Measurements from ENCODE around the gene SNX3.

Gene SNX3

DNA sequence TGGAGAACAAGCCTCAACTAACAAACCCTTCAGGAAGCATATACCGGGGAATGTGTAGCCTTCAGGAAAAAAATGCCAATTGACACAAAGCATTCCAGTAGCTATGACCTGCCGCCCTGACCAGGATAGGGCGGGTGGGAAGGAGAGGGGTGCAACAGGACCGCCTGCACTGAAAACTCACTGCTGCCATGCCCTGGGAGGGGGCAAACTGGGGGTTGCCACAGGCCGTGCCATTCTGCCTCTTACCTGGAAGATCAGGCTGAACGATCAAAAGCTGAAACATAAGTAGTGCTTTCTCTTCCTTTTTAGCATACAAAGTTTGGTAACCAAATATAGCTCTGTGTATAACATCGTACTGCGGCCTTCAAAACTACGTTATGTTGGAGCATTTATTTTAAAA, 73.3 kb downstream of the SNX3 start:
- Histone ChIP-seq H3K4me3 (ENCODE audit: low read depth in 1 of 2, low read length in 2 of 2) (no peak overlapping the region), H3K9ac (ENCODE audit: low read depth, low read length) (no peak overlapping the region), H3K4me1 (ENCODE audit: insufficient read depth, low read length) (no peaks in the 10 kb centered on the region), H3K27me3 (ENCODE audit: insufficient read depth, low read length, poor library complexity) (no peaks in the 10 kb centered on the region), H2AFZ (ENCODE audit: low read depth, low read length) (no peak overlapping the region), H3K9me3 (ENCODE audit: insufficient read depth, low read length, severe bottlenecking) (no peaks in the 10 kb centered on the region), H3K4me2 (ENCODE audit: insufficient read depth, low read length) (no peak overlapping the region), H3K27ac (ENCODE audit: low read length) (no peak overlapping the region), H4K20me1 (ENCODE audit: insufficient read depth, low read length) (no peaks in the 10 kb centered on the region), H3K36me3 (ENCODE audit: insufficient read depth, low read length) (no peaks in the 10 kb centered on the region), H3K79me2 (ENCODE audit: insufficient read depth, low read length) (no peaks in the 10 kb centered on the region)
- TF ChIP-seq, protein P1, sequence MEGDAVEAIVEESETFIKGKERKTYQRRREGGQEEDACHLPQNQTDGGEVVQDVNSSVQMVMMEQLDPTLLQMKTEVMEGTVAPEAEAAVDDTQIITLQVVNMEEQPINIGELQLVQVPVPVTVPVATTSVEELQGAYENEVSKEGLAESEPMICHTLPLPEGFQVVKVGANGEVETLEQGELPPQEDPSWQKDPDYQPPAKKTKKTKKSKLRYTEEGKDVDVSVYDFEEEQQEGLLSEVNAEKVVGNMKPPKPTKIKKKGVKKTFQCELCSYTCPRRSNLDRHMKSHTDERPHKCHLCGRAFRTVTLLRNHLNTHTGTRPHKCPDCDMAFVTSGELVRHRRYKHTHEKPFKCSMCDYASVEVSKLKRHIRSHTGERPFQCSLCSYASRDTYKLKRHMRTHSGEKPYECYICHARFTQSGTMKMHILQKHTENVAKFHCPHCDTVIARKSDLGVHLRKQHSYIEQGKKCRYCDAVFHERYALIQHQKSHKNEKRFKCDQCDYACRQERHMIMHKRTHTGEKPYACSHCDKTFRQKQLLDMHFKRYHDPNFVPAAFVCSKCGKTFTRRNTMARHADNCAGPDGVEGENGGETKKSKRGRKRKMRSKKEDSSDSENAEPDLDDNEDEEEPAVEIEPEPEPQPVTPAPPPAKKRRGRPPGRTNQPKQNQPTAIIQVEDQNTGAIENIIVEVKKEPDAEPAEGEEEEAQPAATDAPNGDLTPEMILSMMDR (IDR thresholded peaks at IDR 0.05; ENCODE audit: borderline replicate concordance, extremely low read depth, low read length, poor library complexity, severe bottlenecking) = no peak
- TF ChIP-seq EZH2 (IDR thresholded peaks at IDR 0.05; ENCODE audit: borderline replicate concordance, low read depth, low read length, severe bottlenecking) = no peak
- DNase-seq (no peak), ATAC-seq (ENCODE audit: insufficient read depth, low read depth) (no peak)

DNA sequence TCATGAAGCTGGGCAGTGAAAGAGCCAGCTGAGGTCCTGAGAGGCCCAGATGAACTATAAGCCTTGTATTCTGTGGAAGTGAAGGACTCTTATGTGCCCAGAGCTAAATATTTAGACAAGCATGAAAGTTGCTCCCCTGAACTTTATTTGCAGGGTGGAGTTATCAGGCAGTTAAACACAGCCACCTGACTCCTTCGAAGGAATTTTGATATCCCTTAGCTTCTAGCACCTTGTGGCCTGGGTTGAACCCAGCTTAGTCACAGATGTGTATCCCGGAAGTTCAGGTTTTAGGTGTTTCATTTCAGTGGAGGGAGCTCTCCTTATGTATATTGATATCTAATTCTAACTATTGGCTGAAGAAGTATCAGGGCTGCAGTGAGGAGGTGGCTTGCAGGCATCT, 74.6 kb downstream of the SNX3 start:
- DNase-seq (no peak), ATAC-seq (ENCODE audit: insufficient read depth, low read depth) (no peak)

DNA sequence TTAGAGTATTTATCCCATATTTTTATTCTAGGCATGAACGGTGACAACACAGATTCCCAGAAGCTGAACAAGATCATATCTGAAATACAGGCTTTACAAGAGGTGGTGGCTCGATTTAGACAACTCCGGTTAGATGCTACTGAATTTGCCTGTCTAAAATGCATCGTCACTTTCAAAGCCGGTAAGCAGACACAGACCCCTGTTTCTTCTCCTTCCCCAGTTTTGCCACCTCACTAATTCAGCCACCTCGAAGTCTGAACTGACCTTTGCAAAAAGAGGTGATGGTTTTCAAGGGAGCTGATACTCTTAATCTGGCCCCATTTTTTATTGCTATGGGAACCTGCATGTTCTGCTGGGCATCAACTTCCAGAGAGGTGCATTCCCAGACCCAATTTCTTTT, 80.1 kb downstream of the SNX3 start:
- DNase-seq (no peak), ATAC-seq (ENCODE audit: insufficient read depth, low read depth) (no peak)
- TF ChIP-seq, protein P1 (IDR thresholded peaks at IDR 0.05; ENCODE audit: borderline replicate concordance, extremely low read depth, low read length, poor library complexity, severe bottlenecking) = no peak
- no peak for TF ChIP-seq EZH2 (IDR thresholded peaks at IDR 0.05; ENCODE audit: borderline replicate concordance, low read depth, low read length, severe bottlenecking)
- Histone ChIP-seq H3K9me3 (ENCODE audit: insufficient read depth, low read length, severe bottlenecking) (no peaks in the 10 kb centered on the region), H3K4me2 (ENCODE audit: insufficient read depth, low read length) (no peak overlapping the region), H3K79me2 (ENCODE audit: insufficient read depth, low read length) (no peaks in the 10 kb centered on the region), H3K27me3 (ENCODE audit: insufficient read depth, low read length, poor library complexity) (no peaks in the 10 kb centered on the region), H4K20me1 (ENCODE audit: insufficient read depth, low read length) (no peaks in the 10 kb centered on the region), H3K4me1 (ENCODE audit: insufficient read depth, low read length) (peaks cover 5% of the 10 kb centered on the region), H3K36me3 (ENCODE audit: insufficient read depth, low read length) (no peaks in the 10 kb centered on the region), H3K4me3 (ENCODE audit: low read depth in 1 of 2, low read length in 2 of 2) (no peak overlapping the region), H2AFZ (ENCODE audit: low read depth, low read length) (no peak overlapping the region), H3K27ac (ENCODE audit: low read length) (no peak overlapping the region), H3K9ac (ENCODE audit: low read depth, low read length) (no peak overlapping the region)

More for the DNA sequence above, 74.6 kb downstream of the SNX3 start:
- Histone ChIP-seq H4K20me1 (ENCODE audit: insufficient read depth, low read length) (no peaks in the 10 kb centered on the region), H3K9me3 (ENCODE audit: insufficient read depth, low read length, severe bottlenecking) (no peaks in the 10 kb centered on the region), H3K36me3 (ENCODE audit: insufficient read depth, low read length) (no peaks in the 10 kb centered on the region), H3K27ac (ENCODE audit: low read length) (no peak overlapping the region), H3K79me2 (ENCODE audit: insufficient read depth, low read length) (no peaks in the 10 kb centered on the region), H3K4me3 (ENCODE audit: low read depth in 1 of 2, low read length in 2 of 2) (no peak overlapping the region), H3K4me2 (ENCODE audit: insufficient read depth, low read length) (no peak overlapping the region), H3K4me1 (ENCODE audit: insufficient read depth, low read length) (no peaks in the 10 kb centered on the region), H2AFZ (ENCODE audit: low read depth, low read length) (no peak overlapping the region), H3K27me3 (ENCODE audit: insufficient read depth, low read length, poor library complexity) (no peaks in the 10 kb centered on the region), H3K9ac (ENCODE audit: low read depth, low read length) (no peak overlapping the region)
- TF ChIP-seq, protein P1 (IDR thresholded peaks at IDR 0.05; ENCODE audit: borderline replicate concordance, extremely low read depth, low read length, poor library complexity, severe bottlenecking) = no peak
- TF ChIP-seq EZH2 (IDR thresholded peaks at IDR 0.05; ENCODE audit: borderline replicate concordance, low read depth, low read length, severe bottlenecking) = no peak

DNA sequence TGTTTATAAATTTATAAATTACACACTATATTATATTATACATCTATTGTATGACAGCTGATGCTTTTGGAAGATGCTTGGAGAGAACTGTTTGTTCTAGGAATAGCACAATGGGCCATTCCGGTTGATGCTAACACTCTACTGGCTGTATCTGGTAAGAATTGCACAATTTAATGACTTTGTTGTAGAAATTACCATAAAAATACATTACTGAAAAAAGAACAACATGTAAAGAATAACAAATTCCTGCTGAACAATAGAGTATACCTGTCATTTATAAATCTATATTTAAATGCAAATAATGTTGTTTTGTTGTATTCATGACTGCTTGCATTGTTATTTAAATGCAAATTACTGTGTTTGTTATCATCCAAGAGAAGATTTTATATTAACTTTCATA, 80.6 kb downstream of the SNX3 start:
- no peak for TF ChIP-seq EZH2 (IDR thresholded peaks at IDR 0.05; ENCODE audit: borderline replicate concordance, low read depth, low read length, severe bottlenecking)
- TF ChIP-seq, protein P1 (IDR thresholded peaks at IDR 0.05; ENCODE audit: borderline replicate concordance, extremely low read depth, low read length, poor library complexity, severe bottlenecking) = no peak
- Histone ChIP-seq H3K4me3 (ENCODE audit: low read depth in 1 of 2, low read length in 2 of 2) (no peak overlapping the region), H4K20me1 (ENCODE audit: insufficient read depth, low read length) (no peaks in the 10 kb centered on the region), H3K27ac (ENCODE audit: low read length) (no peak overlapping the region), H3K9ac (ENCODE audit: low read depth, low read length) (no peak overlapping the region), H3K27me3 (ENCODE audit: insufficient read depth, low read length, poor library complexity) (no peaks in the 10 kb centered on the region), H3K9me3 (ENCODE audit: insufficient read depth, low read length, severe bottlenecking) (no peaks in the 10 kb centered on the region), H3K36me3 (ENCODE audit: insufficient read depth, low read length) (no peaks in the 10 kb centered on the region), H2AFZ (ENCODE audit: low read depth, low read length) (no peak overlapping the region), H3K79me2 (ENCODE audit: insufficient read depth, low read length) (no peaks in the 10 kb centered on the region), H3K4me2 (ENCODE audit: insufficient read depth, low read length) (no peak overlapping the region), H3K4me1 (ENCODE audit: insufficient read depth, low read length) (peaks cover 5% of the 10 kb centered on the region)
- ATAC-seq (ENCODE audit: insufficient read depth, low read depth) = no peak
- DNase-seq = no peak

Measured in DND-41 (cell line).